ENCODE measurements around the gene MFAP3. TPM values are rescaled to one million over a fixed set of nuclear protein-coding genes. Genes with fewer than 3 reads are reported as not detected.

The MFAP3 gene
- total and polyA plus RNA-seq, 7 donors, result 2.4 to 34.6 (median 25.7) TPM

DNA sequence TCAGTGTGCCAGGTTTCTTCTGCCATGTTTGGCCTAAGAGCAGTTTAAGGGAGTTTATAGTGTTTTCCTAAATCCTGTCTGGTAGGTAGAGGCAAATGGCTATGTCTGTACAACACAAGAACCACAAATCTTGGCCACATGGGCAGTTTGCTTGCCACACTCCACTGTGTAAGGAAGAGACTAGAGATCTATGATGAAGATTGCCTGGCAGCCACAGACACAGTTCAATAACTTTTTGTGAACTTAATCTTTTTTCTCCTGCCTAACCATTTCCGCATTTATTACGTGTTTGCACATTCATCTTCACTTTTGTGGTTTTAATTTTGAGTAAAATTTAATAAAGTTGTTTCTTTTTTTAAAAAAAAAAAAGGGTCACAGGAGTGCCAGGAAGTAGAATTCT lies 5.8 kb downstream of the MFAP3 start:
- Histone ChIP-seq H3K9me3 (no peaks in the 10 kb centered on the region), H3K27me3 (no peaks in the 10 kb centered on the region), H3K4me1 (peaks cover 0 to 30% (median 25%) of the 10 kb centered on the region in 4 donors), H3K4me3 (no peak overlapping the region), H3K36me3 (peaks cover 0 to under 1% (median 0%) of the 10 kb centered on the region in 4 donors), H3K27ac (no peak overlapping the region)
- intact Hi-C loops (cut with DNase I), result no loop called here
- 91 to 93% methylated on average over 2 of the region's 2 CpGs for WGBS, 2 donors
- no peak for TF ChIP-seq EP300 (IDR thresholded peaks at IDR 0.05)
- no peak for TF ChIP-seq POLR2AphosphoS5 (IDR thresholded peaks at IDR 0.05)
- TF ChIP-seq POLR2A (IDR thresholded peaks at IDR 0.05), result no peak
- no peak for TF ChIP-seq CTCF (IDR thresholded peaks at IDR 0.05)
- DNase-seq, result no peak

GRCh38 chr5:154046486-154046885 lies 7.7 kb downstream of the MFAP3 start:
- no peak overlapping the region for H3K4me3 ChIP-seq
- no peaks in the 10 kb centered on the region for H3K27me3 ChIP-seq
- peaks cover 0 to 20% (median 0%) of the 10 kb centered on the region in 4 donors for H3K36me3 ChIP-seq
- no peak for DNase-seq
- 91 to 93% methylated on average over 7 of the region's 7 CpGs for WGBS, 2 donors
- no peaks in the 10 kb centered on the region for H3K9me3 ChIP-seq
- intact Hi-C loops (cut with DNase I), result no loop called here
- H3K4me1 ChIP-seq, result peaks cover 0 to 22% (median 19%) of the 10 kb centered on the region in 4 donors
- H3K27ac ChIP-seq, result no peak overlapping the region
- TF ChIP-seq POLR2A (IDR thresholded peaks at IDR 0.05) (no peak), EP300 (IDR thresholded peaks at IDR 0.05) (no peak), POLR2AphosphoS5 (IDR thresholded peaks at IDR 0.05) (no peak), CTCF (IDR thresholded peaks at IDR 0.05) (no peak)

DNA sequence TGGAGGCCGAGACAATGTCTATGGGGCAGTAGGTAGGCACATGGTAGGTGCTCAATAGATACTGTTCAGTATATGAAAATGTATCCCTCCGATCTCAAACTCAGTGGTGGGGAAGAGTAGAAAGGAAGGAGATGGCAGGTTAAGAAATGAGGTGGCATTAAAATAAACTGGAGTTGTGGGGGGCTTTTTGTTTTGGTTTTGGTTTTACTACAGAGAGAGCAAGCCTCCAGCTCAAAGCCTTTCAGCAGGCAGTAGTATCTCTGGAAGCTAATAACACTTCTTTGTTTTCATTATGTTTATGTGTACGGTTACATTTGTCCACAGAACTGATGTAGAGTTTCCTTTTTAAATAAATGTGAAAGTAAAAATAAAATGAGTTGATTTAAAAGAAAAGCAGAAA lies 8.6 kb downstream of the MFAP3 start:
- Histone ChIP-seq H3K36me3 (peaks cover 0 to 24% (median 0%) of the 10 kb centered on the region in 4 donors), H3K27ac (no peak overlapping the region), H3K4me1 (peaks cover 0 to 22% (median 14%) of the 10 kb centered on the region in 4 donors), H3K9me3 (no peaks in the 10 kb centered on the region), H3K27me3 (no peaks in the 10 kb centered on the region), H3K4me3 (no peak overlapping the region)
- TF ChIP-seq EP300 (IDR thresholded peaks at IDR 0.05) (no peak), CTCF (IDR thresholded peaks at IDR 0.05) (no peak), POLR2A (IDR thresholded peaks at IDR 0.05) (no peak), POLR2AphosphoS5 (IDR thresholded peaks at IDR 0.05) (no peak)
- 86 to 90% methylated on average over 3 of the region's 3 CpGs for WGBS, 2 donors
- intact Hi-C loops (cut with DNase I), result no loop called here
- DNase-seq, result no peak

- H3K4me1 ChIP-seq, result peaks cover 0 to 22% (median 7%) of the 10 kb centered on the region in 4 donors
- no peak for TF ChIP-seq POLR2A (IDR thresholded peaks at IDR 0.05)
- no peak for TF ChIP-seq POLR2AphosphoS5 (IDR thresholded peaks at IDR 0.05)
- no peak for TF ChIP-seq EP300 (IDR thresholded peaks at IDR 0.05)
- TF ChIP-seq CTCF (IDR thresholded peaks at IDR 0.05), result no peak
- intact Hi-C loops (cut with DNase I), result no loop called here
- H3K27ac ChIP-seq, result no peak overlapping the region
- H3K4me3 ChIP-seq, result no peak overlapping the region
- H3K36me3 ChIP-seq, result peaks cover 0 to 47% (median 4%) of the 10 kb centered on the region in 4 donors
- no peaks in the 10 kb centered on the region for H3K9me3 ChIP-seq
- WGBS, 2 donors, result 78 to 88% methylated on average over 5 of the region's 5 CpGs
- DNase-seq, result no peak
- no peaks in the 10 kb centered on the region for H3K27me3 ChIP-seq
These were observed 10.9 kb downstream of the MFAP3 start for GRCh38 chr5:154049636-154050035.

DNA sequence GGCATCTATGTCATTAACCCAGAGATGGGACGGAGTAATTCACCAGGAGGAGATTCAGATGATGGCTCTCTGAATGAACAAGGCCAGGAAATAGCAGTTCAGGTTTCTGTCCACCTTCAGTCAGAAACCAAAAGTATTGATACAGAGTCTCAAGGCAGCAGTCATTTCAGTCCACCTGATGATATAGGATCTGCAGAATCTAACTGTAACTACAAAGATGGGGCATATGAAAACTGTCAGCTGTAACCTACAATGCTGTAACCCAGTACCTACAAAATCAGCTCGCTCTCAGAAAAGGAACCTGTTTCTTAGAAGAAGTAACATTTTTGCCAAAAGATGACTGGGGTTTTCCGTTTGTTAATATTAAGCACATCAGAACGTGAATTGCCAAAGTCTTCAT lies 14.7 kb downstream of the MFAP3 start:
- no peak for TF ChIP-seq CTCF (IDR thresholded peaks at IDR 0.05)
- TF ChIP-seq POLR2AphosphoS5 (IDR thresholded peaks at IDR 0.05), result no peak
- no peak for TF ChIP-seq EP300 (IDR thresholded peaks at IDR 0.05)
- no peak for TF ChIP-seq POLR2A (IDR thresholded peaks at IDR 0.05)
- Histone ChIP-seq H3K4me3 (no peak overlapping the region), H3K9me3 (no peaks in the 10 kb centered on the region), H3K36me3 (peaks cover 0 to 56% (median 8%) of the 10 kb centered on the region in 4 donors), H3K27me3 (no peaks in the 10 kb centered on the region), H3K27ac (no peak overlapping the region), H3K4me1 (peaks cover 0 to 14% (median 7%) of the 10 kb centered on the region in 4 donors)
- intact Hi-C loops (cut with DNase I), result no loop called here
- 90 to 93% methylated on average over 4 of the region's 4 CpGs for WGBS, 2 donors
- no peak for DNase-seq
